NCI-H2196 treated with DMSO at 0.1 percent for 48 hours (cell line): ENCODE data around the gene TEX14.
A peak's percentile ranks its signal among the peaks of the same experiment; 100 is the strongest.
"Not testable (repeated sequence)": the region's sequence is repeated elsewhere in the genome, so short reads cannot be mapped to it uniquely, and the experiment has no call there.

Source experiments
- DNase-seq: peaks from one replicate; lab custom pipeline; 2025; ENCODE audit not compliant: unreplicated experiment; lab: John Stamatoyannopoulos, UW

The TEX14 gene

DNA sequence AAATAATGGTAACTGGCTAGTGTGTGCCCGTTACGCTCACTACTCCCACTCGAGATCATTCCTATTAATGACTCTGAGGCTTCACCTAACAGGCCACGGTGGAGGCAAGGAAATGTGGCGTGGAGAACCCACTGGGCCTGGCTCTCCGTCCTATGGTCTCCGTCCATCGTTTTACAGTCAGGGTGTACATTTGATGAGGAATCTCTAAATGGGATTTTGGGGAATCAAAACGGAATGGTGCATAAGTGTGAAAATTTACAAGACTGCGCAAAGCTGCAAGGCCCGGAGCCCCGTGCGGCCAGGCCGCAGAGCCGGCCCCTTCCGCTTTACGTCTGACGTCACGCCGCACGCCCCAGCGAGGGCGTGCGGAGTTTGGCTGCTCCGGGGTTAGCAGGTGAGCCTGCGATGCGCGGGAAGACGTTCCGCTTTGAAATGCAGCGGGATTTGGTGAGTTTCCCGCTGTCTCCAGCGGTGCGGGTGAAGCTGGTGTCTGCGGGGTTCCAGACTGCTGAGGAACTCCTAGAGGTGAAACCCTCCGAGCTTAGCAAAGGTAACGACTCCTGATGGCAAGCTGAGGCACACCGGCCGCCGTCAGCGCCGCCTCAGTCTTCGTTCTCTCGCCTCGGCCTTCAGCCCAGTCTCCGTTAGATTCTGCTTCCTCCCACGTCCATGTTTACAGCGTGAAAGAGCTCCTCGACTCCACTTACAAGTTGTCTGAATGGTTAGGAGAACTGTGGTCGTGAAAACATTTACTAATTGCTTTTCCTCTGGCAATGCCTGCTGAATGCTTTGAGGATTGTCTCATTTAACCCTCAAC lies 602 bp upstream of the TEX14 start, which contains the start of gene RAD51C:
Gene RAD51C, plus strand, starts transcription at position 364 of the 817 bp plus-strand sequence. Its CDS starts 42 bp downstream, at position 406.
- peak; percentile 75 for DNase-seq

- DNase-seq = not testable (repeated sequence)
Observed at GRCh38 chr17:58690033-58690432, 1.8 kb downstream of the TEX14 start.

GRCh38 chr17:58688521-58688920 lies 3.3 kb downstream of the TEX14 start:
- no peak for DNase-seq

GRCh38 chr17:58686980-58687379 lies 4.9 kb downstream of the TEX14 start:
- no peak for DNase-seq

GRCh38 chr17:58684462-58684861 lies 7.4 kb downstream of the TEX14 start:
- not testable (repeated sequence) for DNase-seq

- no peak for DNase-seq
Observed at GRCh38 chr17:58684003-58684402, 7.8 kb downstream of the TEX14 start.

DNA sequence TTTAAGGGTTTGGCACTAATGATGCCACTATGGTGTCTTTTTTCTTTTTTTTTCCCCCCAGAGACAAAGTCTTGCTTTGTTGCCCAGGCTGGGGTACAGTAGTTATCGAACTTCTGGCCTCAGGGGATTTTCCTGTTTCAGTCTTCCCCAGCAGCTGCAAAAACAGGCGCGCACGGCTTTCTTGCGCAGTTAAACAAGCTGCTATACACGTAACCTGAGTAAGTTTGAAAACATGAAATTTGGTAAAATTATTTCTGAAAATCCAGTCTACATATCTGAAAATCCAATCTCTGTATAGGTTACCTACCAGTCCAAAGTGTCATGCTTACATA lies 11.8 kb downstream of the TEX14 start:
- no peak for DNase-seq

DNA sequence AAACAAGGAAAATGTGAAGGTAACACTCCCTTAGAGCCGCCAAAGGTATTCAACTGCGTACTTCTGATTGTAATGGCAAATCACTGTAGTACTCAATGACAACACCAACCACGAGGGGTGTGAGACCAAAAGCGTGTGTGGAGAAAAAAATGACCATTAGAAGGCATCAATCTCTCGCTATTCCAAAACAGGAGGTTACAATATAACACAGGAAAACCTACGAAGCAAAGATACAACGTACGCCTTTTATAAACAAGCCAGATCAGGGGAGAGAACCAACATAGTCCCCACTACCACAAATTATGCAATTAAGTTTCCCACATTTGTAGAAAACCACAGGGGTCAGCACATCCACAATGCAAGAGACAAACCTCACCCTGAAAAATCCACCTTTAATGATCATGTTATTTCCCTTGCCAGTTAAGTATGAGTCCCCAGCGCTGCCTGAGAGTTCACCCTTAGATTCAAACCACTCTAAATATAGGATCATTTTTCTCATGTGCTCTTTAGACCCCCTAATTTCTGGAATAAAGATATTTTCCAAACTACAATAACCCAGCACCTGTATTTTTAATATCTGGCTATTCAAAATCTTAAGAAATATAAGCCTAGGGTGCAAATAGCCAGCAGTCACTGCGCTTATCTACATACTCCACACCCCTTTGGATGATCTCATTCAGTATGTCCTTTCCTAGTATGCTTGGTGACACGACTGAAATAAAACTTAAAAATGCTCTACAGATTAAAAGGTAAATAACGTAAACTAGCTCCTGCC lies 12.4 kb downstream of the TEX14 start:
- DNase-seq = no peak

DNA sequence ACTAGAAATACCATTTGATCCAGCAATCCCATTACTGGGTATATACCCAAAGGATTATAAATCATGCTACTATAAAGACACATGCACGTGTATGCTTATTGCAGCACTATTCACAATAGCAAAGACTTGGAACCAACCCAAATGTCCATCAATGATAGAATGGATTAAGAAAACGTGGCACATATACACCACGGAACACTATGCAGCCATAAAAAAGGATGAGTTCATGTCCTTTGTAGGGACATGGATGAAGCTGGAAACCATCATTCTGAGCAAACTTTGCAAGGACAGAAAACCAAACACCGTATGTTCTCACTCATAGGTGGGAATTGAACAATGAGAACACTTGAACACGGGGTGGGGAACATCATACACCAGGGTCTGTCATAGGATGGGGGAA lies 13.6 kb downstream of the TEX14 start:
- DNase-seq = not testable (repeated sequence)

DNA sequence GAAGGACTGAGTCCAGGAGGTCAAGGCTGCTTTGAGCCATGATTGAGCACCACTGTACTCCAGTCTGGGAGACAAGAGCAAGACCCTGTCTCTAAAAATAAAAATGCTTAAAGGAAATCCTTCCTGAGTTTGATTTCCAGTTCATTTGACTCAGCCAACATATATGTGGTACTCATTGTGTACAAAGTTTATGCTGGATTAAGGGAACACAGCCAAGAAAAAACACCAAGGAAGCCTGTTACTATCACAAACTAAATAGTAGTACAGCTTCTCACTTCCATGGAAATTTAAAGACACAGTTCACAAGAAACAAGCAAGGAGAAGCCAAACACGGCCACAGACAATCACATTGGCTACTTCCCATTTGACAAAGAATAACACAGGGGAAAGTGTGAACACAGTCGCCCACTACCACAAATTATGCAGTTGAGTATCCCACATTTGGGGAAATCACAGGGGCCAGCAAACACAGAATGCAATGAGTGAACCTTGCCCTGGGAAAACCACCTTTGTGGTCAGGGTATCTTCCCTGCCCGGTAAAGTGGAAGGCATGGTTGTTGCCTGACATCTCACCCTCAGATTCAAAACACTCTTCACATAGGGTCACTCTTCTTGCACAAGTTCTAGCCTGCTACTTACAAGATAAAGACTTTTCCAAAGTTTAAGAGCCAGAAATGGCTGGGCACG lies 14.5 kb downstream of the TEX14 start:
- DNase-seq = no peak

DNA sequence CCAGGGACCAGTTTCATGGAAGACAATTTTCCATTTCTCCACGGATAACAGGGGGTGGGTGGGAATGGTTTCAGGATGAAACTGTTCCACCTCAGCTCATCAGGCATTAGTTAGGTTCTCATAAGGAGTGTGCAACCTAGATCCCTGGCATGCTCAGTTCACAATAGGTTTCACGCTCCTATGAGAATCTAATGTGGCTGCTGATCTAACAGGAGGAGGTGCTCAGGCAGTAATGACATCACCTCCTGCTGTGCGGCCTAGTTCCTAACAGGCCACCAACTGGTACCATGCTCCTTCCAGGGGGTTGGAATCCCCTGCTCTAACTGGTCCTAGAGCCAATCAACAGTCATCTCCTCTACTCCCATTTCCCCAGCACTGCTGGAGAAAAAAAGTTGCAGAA lies 19.9 kb downstream of the TEX14 start:
- DNase-seq = no peak

DNA sequence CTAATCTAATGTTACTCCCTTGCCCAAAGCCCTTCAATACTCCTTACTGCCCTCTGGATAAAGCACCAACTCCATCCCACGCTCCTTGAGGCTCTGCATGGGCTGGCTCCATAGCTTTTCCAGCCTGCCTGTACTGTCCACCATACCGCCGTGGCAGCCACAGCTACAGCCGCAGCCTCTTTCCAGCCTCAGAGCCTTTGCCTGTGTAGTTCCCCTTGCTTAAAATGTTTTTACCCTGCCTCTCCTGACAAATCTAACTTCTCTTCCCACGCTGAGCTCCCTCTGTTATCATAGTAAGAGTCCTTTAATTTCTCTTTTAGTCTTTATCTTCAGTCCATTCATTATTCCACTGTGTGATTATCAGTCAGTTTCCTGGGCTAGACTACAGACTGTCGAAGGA lies 22.0 kb downstream of the TEX14 start:
- DNase-seq = no peak

- no peak for DNase-seq
Observed at GRCh38 chr17:58668598-58668935, 23.3 kb downstream of the TEX14 start.

DNA sequence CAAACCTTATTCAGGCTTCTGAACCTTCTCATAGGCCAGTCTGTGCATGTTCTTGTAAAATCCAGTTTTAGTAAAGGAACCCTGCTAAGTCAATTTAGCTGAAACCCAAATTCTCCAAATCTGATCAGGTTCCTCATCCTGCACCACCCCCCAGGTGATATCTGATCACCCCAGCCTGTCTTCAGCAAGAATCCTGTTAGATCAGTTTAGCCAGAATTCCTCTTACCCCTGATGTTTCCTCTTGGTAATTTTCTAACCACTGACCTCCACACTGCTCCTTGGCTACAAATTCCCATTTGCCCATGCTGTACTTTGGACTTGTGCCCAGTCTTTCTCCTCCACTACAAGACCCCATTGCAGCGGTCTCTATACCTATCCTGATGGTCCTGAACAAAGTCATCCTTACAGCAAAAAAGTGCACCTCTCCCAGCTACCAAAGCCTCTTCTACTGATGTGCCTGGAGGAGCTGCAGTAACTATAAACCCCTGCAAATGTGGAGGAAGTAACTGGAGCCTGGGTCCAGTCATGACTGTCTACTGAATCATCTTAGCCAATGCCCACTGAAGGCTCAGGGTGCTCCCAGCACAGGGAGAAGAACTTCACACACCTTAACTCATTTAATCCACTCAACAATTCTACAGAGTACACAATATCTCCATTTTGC lies 23.8 kb downstream of the TEX14 start:
- no peak for DNase-seq

GRCh38 chr17:58666858-58667267 lies 25.0 kb downstream of the TEX14 start:
- DNase-seq = no peak

GRCh38 chr17:58665946-58666857 lies 25.6 kb downstream of the TEX14 start:
- no peak for DNase-seq

- no peak for DNase-seq
Observed at GRCh38 chr17:58664302-58664701, 27.5 kb downstream of the TEX14 start.

- DNase-seq = no peak
Observed at GRCh38 chr17:58661499-58661898, 30.3 kb downstream of the TEX14 start.

DNA sequence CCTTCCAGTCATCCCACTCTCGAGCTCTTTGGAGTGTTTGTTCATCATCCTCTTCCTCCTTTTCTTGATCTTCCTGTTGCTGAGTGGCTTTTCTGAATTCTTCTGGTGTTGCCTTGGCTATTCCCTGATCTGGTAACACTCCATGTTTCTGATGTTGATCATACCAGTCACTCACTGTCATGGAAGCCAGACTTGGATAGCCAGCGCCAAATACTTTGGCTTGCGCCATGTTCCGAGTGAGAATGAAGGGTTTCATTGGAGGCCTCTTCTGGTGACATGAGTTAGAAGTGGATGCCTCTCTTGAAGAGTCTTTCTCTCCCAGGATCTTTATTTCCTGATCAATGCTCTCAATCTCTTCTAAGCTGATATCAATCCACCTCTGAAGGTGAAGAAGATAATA lies 31.2 kb downstream of the TEX14 start:
- no peak for DNase-seq

GRCh38 chr17:58659714-58660084 lies 32.1 kb downstream of the TEX14 start:
- not testable (repeated sequence) for DNase-seq
